Measurements from ENCODE around the gene RNF220. TPM values are rescaled to one million over a fixed set of nuclear protein-coding genes. Genes with fewer than 3 reads are reported as not detected.

The RNF220 gene
- total and polyA plus RNA-seq, 2 of the 4 experiments (the other 2 are of a cell fraction) = 71.8 to 77.1 TPM

DNA sequence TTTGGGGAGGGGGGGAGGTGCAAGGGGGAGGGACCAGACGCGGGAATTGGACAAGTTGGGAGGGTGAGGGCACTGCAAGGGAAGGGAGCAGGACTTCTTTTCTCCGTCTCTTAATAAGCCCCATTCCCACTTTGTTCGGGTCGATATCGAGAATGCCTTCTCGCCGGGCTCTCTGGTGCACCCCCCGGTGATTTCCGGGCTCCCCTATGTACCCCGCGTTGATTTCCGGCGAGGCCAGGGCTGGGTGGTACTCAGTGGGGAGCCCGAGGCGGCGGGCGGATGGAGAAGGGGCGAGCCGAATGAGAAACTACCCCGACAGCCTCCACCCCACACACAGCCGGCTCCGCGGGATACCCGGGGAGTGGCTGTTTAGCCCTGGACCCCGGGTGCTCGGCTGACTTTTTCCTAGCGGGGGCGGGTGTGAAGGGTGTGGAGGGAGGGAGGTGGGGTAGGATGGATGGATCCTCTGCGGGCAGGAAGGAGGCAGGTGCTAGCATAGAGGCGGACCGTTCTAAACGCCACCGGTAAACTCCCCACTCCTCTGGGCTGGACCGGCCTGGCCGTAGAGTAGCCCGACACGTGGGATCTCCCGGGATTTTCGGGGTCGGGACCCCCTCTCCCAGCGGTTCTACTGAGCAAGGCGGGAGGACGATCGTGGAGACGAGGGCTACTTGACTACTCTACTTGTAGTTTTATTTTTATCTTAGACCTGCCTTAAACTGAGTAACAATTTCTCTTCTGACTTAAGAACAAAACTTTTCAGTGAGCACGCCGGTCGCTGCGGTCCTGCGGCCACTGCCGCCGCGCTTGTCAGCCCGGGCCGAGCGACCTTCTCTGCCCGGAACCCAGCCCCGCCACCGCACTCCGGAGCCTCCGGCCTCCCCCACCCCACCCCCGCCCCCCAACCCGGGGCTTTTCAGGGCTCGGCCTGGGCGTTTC, 1.0 kb downstream of the RNF220 start (continued):
- no peak for TF ChIP-seq CEBPB (IDR thresholded peaks at IDR 0.05; ENCODE audit: low read depth, low read length)

DNA sequence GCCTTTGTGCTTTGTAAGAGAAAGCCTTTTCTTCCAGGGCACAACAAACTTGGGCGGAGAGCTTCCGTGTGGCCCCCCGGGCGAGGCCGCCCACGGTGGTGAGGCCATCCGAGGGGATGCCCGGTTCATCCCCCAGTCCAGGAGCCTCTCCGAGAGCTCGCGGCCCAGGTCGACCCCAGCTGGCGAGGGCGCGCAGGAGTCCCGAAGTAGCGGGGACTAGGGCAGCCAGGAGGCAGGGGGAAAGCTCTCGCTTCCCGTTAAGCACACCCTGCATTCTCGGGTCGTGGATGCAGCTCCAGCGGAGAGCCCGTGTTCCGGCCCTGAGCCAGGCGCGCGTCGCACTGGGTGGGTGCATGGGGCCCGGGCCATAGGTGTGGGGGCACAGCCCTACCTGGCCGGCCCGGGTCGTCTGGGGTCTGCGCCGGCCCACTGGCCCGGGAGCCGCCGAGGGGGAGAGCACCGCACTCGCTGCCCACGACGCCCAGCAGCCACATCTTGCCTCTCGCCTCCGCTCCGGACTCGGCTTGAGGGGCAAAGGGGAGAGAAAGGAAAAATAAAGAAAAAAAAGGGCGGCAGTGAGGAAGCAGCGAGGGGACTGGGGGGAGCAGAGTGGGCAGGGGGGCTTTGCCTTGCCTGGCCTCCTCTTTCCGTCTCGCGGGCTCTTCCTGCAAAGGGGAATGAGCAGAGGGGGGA, 1.8 kb downstream of the RNF220 start:
- H3K36me3 ChIP-seq (ENCODE audit: control insufficient read depth, insufficient read depth, low read length) = no peaks in the 10 kb centered on the region
- H2BK15ac ChIP-seq (ENCODE audit: low read depth, low read length) = no peak overlapping the region
- no peak overlapping the region for H3K4me3 ChIP-seq (ENCODE audit: insufficient read depth, low read depth, low read length)
- peaks cover 8% of the 10 kb centered on the region; the same call in 1 of the 2 replicates for H4K20me1 ChIP-seq (ENCODE audit: insufficient read depth, low read length)
- ATAC-seq (ENCODE audit: low read depth) (no peak), DNase-seq (no peak)
- peak overlapping the region; percentile 30; the same call in 1 of the 2 replicates for H3K4me2 ChIP-seq (ENCODE audit: low read depth, low read length)
- dilution Hi-C loops (cut with HindIII; ENCODE audit: low sequenced_read_pairs, unreplicated experiment) = no loop called here
- intact Hi-C loops (cut with micrococcal nuclease) = no loop called here
- H3K56ac ChIP-seq (ENCODE audit: extremely low read depth, insufficient read depth, low read length) = no peak overlapping the region
- H3K27me3 ChIP-seq (ENCODE audit: control insufficient read depth, insufficient read depth, low read length) = peaks cover 84% of the 10 kb centered on the region
- H3K23ac ChIP-seq (ENCODE audit: low read depth, low read length) = no peak overlapping the region
- H4K8ac ChIP-seq (ENCODE audit: low read depth in 2 of 2, low read length in 2 of 2) = no peak overlapping the region
- no TSS peak for BruUV-seq (replicated peaks)
- H2AK5ac ChIP-seq (ENCODE audit: low read depth, low read length) = no peak overlapping the region
- POLR2A ChIA-PET (ENCODE audit: unreplicated experiment) = no interaction called here
- H3K9ac ChIP-seq (ENCODE audit: low read depth, low read length) = no peak overlapping the region
- WGBS, 2 experiments (ENCODE audit: extremely low coverage in 2 of 2, insufficient read length in 1 of 2) = 0% methylated on average over 8 of the region's 50 CpGs; no CpG with 5 or more reads in 1 of the 2 experiments
- no peaks in the 10 kb centered on the region for H3K79me1 ChIP-seq (ENCODE audit: low read depth in 1 of 2, low read length in 2 of 2)
- no peak overlapping the region for H4K91ac ChIP-seq (ENCODE audit: insufficient read depth, low read depth, low read length)
- CTCF ChIA-PET = no interaction called here
- no peak overlapping the region for H3K18ac ChIP-seq (ENCODE audit: low read depth, low read length)
- no peak overlapping the region for H2AK9ac ChIP-seq (replicated peaks; ENCODE audit: low read depth, low read length, poor library complexity)
- H3K27ac ChIP-seq (ENCODE audit: insufficient read depth, low read length) = no peak overlapping the region
- no peak overlapping the region for H3K4ac ChIP-seq (ENCODE audit: low read depth, low read length)
- no peak overlapping the region for H3K14ac ChIP-seq (replicated peaks; ENCODE audit: low read depth, low read length)
- H3K9me3 ChIP-seq (ENCODE audit: control insufficient read depth, insufficient read depth, low read length) = peaks cover 7% of the 10 kb centered on the region
- no peak overlapping the region for H4K5ac ChIP-seq (ENCODE audit: low read depth, low read length)
- in situ Hi-C loops (cut with MboI; ENCODE audit: low sequenced_read_pairs) = no loop called here
- no peaks in the 10 kb centered on the region for H3K9me1 ChIP-seq (ENCODE audit: insufficient read depth, low read length)
- no peak overlapping the region for H2BK120ac ChIP-seq (ENCODE audit: low read depth, low read length)
- no peaks in the 10 kb centered on the region for H3K4me1 ChIP-seq (ENCODE audit: control insufficient read depth, insufficient read depth, low read length)
- peak overlapping the region; percentile 65 for H2AFZ ChIP-seq (replicated peaks; ENCODE audit: low read length, poor library complexity)
- H2BK20ac ChIP-seq (ENCODE audit: low read depth, low read length) = no peak overlapping the region
- H2BK5ac ChIP-seq (ENCODE audit: low read depth, low read length, poor library complexity, severe bottlenecking) = no peak overlapping the region
- no peak for TF ChIP-seq SMC3 (IDR thresholded peaks at IDR 0.05; ENCODE audit: low read depth, low read length)
- TF ChIP-seq RCOR1 (IDR thresholded peaks at IDR 0.05; ENCODE audit: insufficient replicate concordance, low read length) = no peak
- TF ChIP-seq CHD1 (IDR thresholded peaks at IDR 0.05; ENCODE audit: low read depth, low read length) = no peak
- TF ChIP-seq, protein P1, sequence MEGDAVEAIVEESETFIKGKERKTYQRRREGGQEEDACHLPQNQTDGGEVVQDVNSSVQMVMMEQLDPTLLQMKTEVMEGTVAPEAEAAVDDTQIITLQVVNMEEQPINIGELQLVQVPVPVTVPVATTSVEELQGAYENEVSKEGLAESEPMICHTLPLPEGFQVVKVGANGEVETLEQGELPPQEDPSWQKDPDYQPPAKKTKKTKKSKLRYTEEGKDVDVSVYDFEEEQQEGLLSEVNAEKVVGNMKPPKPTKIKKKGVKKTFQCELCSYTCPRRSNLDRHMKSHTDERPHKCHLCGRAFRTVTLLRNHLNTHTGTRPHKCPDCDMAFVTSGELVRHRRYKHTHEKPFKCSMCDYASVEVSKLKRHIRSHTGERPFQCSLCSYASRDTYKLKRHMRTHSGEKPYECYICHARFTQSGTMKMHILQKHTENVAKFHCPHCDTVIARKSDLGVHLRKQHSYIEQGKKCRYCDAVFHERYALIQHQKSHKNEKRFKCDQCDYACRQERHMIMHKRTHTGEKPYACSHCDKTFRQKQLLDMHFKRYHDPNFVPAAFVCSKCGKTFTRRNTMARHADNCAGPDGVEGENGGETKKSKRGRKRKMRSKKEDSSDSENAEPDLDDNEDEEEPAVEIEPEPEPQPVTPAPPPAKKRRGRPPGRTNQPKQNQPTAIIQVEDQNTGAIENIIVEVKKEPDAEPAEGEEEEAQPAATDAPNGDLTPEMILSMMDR (conservative IDR thresholded peaks at IDR 0.05; ENCODE audit: low read depth, low read length) = no peak
- TF ChIP-seq FOS (IDR thresholded peaks at IDR 0.05; ENCODE audit: low read depth, low read length) = no peak
- no peak for TF ChIP-seq MAFK (IDR thresholded peaks at IDR 0.05; ENCODE audit: low read depth, low read length)
- TF ChIP-seq, protein P2, sequence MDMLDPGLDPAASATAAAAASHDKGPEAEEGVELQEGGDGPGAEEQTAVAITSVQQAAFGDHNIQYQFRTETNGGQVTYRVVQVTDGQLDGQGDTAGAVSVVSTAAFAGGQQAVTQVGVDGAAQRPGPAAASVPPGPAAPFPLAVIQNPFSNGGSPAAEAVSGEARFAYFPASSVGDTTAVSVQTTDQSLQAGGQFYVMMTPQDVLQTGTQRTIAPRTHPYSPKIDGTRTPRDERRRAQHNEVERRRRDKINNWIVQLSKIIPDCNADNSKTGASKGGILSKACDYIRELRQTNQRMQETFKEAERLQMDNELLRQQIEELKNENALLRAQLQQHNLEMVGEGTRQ (IDR thresholded peaks at IDR 0.05; ENCODE audit: low read depth, low read length) = no peak
- TF ChIP-seq POLR2A (IDR thresholded peaks at IDR 0.05; ENCODE audit: low read depth, low read length) = no peak
- TF ChIP-seq BHLHE40 (IDR thresholded peaks at IDR 0.05; ENCODE audit: low read depth, low read length) = no peak
- TF ChIP-seq, protein P3, sequence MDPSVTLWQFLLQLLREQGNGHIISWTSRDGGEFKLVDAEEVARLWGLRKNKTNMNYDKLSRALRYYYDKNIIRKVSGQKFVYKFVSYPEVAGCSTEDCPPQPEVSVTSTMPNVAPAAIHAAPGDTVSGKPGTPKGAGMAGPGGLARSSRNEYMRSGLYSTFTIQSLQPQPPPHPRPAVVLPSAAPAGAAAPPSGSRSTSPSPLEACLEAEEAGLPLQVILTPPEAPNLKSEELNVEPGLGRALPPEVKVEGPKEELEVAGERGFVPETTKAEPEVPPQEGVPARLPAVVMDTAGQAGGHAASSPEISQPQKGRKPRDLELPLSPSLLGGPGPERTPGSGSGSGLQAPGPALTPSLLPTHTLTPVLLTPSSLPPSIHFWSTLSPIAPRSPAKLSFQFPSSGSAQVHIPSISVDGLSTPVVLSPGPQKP (IDR thresholded peaks at IDR 0.05; ENCODE audit: borderline replicate concordance, low read depth, low read length) = no peak
